NCI-H2171 (cell line): ENCODE results near the gene TMEM14B.
"Not testable (repeated sequence)": the region's sequence is repeated elsewhere in the genome, so short reads cannot be mapped to it uniquely, and the experiment has no call there.

Experiments
- DNase-seq: peaks from one replicate; lab custom pipeline; 2025; lab: John Stamatoyannopoulos, UW

The TMEM14B gene

DNA sequence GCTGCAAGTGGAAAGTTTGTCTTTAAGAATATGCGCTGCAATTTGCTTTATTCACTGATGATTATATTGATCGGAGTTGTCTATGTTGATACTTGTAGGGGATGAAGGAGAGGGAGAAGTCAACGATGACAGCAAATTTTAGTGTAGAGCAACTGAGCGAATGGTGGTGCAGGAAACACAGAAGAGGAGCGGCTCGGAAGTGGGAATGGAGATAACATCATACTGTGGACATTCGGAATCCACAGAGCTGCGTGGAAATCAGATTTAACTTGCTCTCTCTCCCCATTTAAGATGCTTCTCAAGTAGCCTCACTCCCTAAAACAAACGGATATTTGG, 722 bp upstream of the TMEM14B start:
- no peak for DNase-seq

DNA sequence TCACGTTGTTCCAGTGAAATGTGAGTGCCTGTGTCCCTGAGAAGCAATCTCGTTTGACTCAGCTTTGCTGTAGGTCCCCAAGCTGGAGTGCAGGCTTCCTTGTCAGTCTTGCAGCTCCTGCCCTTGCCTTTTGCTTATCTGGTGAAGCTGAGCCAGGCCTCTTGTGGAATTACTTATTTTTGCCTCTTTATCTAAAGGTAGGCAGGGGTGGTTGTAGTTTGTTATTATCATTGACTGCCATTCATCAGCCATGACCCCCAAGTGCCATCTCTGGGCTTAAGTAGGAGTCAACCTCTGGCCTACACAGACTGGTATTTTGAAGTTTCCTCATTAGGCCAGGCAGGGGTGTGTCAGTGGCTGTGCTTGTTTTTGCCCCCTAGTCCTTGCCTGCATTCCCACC, 2.1 kb downstream of the TMEM14B start:
- no peak for DNase-seq

DNA sequence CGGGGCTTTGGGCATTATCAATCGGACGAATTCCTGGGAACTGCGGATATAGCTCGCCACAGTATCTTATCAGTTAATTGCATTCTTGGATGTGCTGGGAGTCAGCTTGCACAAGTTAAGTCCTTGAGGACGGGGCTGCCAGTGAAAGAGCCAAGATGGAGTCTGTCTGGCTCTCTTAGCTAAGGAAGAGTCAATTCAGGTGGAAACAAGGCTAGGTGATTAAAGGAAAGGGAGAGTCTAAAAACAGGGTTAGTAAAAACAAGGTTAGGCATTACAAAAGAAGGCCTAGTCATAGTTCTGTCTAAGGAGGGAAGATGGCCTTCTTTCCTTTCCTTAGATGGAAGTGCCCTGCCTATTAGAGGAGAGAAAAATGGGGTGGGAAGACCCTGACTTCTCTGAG, 3.0 kb downstream of the TMEM14B start:
- not testable (repeated sequence) for DNase-seq

DNA sequence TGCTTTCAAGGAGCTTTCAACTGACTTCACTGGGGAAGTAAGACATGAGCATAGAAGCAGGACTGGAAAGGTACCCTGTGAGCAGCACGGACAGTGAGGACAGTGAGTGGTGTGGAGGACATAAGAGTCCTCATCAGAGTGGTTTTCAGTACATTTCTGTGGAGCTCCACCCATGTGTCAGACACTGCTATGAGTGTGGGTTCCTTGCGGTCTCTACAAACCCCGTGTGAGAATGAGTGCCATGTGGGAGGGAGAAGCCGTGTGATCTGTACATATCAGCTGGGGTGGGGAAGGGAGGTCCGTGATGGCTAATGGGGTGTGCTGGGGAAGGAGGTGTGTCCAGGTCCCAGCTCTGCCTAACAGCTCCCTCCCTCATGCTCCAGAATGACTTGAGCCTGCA, 4.2 kb downstream of the TMEM14B start:
- DNase-seq, result not testable (repeated sequence)

DNA sequence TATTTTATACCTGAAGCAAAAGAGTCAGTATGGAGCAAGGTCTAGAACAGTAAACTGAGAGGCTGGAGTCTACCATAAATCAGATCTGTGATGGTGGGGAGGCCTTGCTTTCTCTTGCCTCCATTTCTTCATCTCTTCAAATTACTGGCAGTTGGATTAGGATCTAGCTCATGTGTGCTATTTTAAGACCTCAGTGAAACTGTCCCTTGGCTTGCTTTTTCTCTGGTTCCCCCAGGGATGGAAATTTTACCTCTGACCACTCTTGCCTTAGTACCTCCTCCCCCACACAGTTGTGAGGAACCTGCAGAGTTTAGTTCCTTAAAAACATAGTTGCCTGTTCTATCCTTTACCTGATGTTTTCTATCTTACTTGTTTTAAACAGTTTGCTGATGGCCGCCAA, 8.5 kb downstream of the TMEM14B start:
- DNase-seq, result no peak

DNA sequence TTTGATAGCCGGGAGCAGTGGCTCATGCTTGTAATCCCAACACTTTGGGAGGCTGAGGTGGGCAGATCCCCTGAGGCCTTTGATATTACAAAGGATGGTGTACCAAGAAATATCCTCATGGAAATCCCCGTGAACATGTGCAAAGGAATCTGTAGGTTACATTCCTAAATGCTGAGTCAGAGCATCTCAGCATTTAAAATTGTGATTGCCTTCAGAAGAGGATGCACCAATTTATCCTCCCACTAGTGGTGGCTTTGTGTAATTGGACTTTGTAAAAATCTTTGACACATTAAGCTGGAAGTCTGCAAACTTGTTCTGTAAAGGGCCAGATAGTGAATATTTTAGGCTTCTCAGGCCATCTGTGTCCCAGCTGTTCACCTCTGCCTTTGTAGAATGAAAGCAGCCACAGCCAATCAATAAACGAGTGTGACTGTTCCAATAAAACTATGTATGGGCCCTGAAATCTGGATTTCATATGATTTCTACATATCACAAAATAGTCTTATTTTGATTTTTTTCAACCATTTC, 11.8 kb downstream of the TMEM14B start:
- peak; percentile 43 for DNase-seq

DNA sequence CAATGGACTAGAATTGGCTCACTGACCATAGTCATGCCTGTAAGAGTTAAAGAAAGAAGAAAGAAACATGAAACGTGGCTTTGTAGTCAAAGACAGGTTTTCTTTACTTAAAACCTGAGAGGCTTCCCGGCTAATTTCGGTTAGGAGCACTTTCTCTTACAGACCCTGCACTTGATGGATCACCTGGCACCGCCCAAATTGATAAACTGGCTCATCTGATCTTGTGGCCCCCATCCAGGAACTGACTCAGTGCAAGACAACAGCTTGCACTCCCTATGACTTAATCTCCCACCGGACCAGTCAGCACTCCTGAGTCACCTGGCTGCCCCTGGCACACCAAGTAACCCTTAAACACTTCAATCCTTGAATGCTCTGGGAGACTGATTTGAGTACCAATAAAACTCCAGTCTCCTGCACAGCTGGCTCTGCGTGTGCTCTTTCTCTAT, 12.3 kb downstream of the TMEM14B start:
- DNase-seq, result peak; percentile 14

DNA sequence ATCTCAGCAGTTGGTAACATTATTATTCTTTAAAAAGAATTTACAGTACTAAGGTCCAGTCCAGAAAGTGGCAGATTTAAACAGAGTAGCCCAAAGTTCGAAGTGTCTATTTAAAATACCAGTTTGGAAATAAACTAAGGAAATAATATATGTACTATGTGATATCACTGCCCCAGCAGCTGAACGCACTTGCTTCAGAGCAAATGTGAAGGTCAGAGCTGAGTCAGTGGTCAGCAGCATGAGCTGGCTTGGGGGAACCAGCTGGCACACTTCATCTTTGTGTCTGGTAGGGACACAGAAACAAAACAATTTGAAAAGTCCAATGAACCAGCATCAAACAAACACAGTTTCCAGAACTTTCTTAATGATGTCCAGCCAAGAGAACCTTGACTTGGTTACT, 15.4 kb downstream of the TMEM14B start:
- DNase-seq, result no peak

DNA sequence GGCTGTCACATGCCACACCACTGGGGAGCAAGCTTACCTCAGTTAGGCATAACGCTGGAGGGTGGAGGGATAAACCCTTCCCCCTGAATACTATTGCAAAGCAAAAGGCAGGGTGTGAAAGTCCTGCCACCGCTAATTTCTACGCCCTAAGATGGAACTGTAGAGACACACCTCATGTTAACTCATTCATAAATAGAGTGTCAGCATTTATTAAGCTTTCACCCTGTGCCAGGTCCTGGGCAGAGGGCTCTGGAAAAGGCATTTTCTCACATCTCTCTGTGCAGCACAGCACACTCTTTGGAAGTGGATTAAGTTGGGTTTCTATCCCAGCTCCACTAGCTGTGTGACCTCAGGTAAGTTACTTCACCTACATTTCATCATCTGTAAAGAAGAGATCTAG, 21.8 kb downstream of the TMEM14B start:
- DNase-seq, result no peak

DNA sequence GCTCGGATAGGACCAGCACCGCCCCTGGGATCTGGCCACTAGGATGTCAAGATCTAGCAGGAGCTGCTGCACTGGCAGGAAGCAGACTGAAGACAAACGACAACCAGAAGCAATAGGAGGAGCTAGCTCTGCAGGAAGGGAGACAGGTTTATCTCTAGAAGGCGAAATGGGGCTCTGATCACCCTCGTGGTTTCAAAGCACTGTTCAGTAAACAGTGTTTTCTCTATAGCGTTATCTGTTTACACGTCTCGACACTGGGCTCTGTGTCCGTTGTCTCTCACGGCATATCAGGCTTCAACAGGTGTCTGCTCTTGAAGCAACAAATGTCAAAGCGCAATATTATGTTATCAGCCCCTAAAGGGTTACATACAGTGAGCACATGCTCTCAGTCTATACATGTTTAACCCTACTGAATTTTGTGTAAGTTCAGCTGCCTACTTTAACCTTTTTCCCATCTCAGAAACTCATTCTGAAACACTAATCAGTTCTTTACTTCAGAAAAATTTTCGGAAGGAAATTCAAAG, 23.8 kb downstream of the TMEM14B start:
- DNase-seq, result no peak

DNA sequence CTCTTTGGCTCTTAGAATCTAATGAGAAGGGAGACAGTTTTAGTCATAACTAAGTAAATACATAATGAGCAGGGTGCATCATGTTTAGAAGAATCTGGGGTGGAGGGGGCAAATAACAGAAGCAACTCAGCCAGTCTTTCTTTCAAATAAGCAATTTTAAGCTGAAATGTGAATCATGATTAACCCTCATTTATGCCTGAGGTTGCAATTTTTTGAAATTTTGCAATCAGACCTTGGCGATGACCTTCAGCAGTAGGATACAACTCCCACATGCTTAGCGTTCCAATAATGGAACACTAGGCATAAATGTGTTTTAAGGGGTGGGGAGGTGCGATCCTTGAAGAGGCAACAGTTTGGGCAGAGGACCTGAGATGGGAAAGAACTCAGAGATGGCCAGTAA, 30.6 kb downstream of the TMEM14B start:
- DNase-seq, result no peak

DNA sequence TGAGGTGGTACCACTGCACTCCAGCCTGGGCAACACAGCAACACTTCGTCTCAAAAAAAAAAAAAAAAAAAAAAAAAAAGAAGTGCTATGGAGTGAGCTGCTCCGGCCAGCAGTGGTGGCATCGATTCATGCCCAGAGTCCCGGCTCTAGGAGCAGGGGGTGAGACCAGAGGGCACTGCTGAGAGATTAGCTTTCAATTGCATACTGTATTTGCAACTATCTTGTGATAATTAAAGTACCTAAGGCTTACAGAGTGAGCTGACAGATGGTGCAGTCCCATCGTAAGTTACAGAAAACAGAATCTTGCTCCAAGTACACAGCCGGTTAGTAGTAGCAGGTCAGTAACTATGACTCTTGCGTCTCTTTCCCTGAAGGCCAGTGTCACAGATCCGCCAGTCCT, 31.5 kb downstream of the TMEM14B start:
- no peak for DNase-seq

DNA sequence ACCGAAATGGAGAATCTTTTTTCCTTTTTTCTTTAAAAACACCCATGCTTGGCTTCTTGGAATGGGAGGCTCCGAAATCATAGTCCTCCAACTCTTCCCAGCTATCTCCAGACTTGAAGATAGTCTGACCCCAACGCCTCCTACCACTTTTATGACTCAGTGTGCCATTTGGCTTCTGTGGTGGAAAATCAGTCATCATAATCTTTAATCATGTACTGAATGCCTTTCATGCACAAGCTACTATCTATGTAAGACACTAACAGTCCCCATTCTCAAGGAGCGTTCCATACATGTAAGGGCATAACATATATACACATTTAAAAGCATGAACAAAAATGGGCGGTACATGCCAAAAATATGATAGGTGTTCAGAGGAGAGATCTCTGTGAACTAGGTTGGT, 44.1 kb downstream of the TMEM14B start:
- no peak for DNase-seq

DNA sequence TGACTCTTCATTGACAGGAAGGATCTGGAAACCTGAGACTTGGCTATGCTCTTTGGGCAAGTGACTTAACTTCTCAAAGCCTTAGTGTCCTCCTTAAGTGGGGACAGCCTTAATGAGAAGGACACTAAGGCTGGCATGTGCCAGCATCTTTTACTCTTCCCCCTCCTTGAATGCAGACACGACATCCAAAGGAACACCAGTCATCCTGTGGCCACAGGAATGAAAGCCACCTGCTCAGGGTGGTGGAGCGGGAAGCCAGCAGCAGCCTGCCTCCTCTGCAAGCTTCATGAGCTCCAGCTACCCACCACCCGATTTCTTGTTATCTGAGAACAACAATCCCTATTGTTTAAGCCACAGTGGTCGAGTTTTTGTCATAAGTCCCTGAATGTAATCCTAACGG, 44.5 kb downstream of the TMEM14B start:
- no peak for DNase-seq

DNA sequence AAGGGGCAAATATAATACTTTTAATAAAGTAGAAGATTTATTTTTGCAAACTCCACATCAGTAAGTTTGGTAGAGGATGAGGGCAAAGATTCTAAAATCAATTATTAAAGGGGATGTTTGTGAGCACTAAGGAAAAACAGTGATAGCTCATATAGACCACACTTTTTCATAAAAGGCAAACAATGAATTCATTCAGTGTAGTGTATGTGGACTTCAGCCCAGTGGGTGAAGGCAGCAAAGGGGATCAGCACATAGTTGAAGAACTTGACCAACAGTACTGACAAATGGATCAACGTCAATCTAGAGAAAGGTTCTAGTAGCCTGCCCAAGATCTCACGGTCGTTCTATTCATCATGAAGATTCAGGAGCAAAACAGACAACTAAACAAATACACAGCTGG, 45.4 kb downstream of the TMEM14B start:
- no peak for DNase-seq

DNA sequence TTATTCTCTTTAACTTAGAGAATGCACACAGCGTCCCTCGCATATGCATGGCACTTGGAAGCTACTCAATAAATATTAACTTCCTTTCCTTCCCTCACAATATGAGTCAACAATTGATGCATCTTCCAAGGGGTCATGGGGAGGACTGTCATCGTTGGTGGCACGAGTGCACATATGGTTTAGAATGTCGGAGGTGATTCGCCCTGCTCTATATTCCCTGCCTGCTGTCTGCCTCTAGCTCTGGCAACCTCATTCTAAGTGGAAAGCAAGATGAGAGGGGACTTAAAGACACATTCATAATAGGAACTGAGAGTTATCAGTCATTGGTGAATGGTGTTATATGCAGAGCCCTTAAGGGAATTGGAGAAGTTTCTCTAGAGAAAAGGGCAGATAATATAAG, 46.1 kb downstream of the TMEM14B start:
- DNase-seq, result no peak

DNA sequence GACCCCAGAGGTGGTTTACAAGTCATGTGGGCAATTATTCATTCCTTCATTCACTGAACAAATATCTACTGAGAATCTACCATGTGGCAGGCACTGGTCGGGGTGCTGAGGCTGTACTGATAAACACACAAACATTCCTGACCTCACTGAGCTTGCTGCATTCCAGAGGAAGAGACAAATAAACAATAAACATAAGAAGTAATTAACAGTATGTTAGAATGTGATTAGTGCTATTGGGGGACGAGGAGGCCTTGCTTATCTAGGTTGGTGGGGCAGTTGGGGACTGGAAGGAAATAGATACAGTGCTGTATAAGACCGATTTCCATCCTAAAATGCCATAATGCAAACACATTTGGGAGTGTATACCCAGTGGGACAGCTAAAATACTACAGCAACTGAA, 46.6 kb downstream of the TMEM14B start:
- DNase-seq, result no peak

DNA sequence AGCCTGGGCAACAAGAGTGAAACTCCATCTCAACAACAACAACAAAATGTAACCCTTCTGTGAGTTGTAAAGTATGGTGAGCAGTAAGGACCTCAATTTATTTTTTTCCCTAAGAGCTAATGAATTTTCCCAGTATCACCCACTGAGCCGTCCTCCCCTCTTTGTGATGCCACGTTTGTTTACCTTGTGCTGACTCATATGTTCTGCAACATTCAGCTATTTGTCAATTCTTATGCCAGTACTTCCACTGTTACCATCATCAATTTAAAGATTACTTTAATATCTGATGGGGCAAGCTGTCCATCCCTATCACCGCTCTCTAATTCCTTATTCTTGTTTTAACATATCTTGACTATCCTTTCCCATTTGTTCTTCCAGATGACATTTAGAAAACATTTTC, 53.2 kb downstream of the TMEM14B start:
- DNase-seq, result no peak

DNA sequence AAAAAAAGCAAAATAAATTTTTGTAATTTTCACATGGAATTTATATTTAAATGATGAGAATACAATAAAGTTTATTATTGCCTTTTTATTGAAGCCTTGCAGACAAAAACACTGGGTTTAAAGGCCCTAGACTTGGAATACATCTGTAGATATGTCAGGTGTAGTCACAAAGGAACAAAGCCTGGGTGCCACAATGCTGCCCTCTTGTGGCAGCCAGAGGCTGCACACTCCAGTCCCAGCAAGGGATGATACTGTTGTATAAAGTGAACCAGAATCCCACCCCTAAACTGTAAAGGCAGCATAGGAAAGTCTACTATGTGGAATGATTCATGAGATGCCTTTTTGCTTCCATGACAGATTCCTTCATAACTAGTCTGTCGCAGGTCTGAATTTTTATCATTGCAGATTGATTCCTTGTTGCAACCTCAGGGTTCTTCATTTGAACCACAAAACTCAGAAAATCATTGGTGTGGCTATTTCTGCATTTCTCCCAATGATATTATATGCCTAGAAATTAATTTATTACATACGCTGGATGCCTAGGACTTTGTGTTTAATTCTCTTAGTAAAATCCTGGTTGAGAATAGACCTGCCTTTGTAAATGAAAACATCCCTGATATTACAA, 53.7 kb downstream of the TMEM14B start:
- no peak for DNase-seq
